Measurements from ENCODE around the gene HSPH1. TPM values are rescaled to one million over a fixed set of nuclear protein-coding genes. Genes with fewer than 3 reads are reported as not detected.

Gene HSPH1
- total RNA-seq, 1 experiment from 2014 or later: 145 TPM

- Histone ChIP-seq H3K27me3 (ENCODE audit: control insufficient read depth, insufficient read depth, low read length) (no peaks in the 10 kb centered on the region), H3K4me1 (ENCODE audit: control insufficient read depth, insufficient read depth, low read length) (no peaks in the 10 kb centered on the region), H3K4me3 (ENCODE audit: low read depth in 2 of 2, low read length in 2 of 2) (no peak overlapping the region), H3K9me3 (ENCODE audit: control insufficient read depth, insufficient read depth, low read depth, low read length) (no peaks in the 10 kb centered on the region), H3K27ac (ENCODE audit: low read length) (no peak overlapping the region), H3K36me3 (ENCODE audit: control insufficient read depth, insufficient read depth, low read length) (no peaks in the 10 kb centered on the region)
- ChIA-PET CTCF (no interaction called here), POLR2A (no interaction called here)
- DNase-seq (ENCODE audit: low read depth, low spot score) (no peak), ATAC-seq (no peak)
- in situ Hi-C loops (cut with HindIII; ENCODE audit: low pct_unique_long_range_greater_than_20kb, low sequenced_read_pairs) (no loop called here), intact Hi-C loops (cut with micrococcal nuclease; ENCODE audit: unreplicated experiment) (no loop called here)
- BruUV-seq (replicated peaks): no TSS peak
- TF ChIP-seq POLR2AphosphoS5 (IDR thresholded peaks at IDR 0.05; ENCODE audit: low read depth, low read length): no peak
- no peak for TF ChIP-seq TCF7L2 (IDR thresholded peaks at IDR 0.05; ENCODE audit: low read depth, low read length)
- no peak for TF ChIP-seq REST (IDR thresholded peaks at IDR 0.05; ENCODE audit: insufficient read depth in 1 of 2, low read depth in 2 of 2, low read length in 1 of 2)
- TF ChIP-seq SIN3A (IDR thresholded peaks at IDR 0.05; ENCODE audit: borderline replicate concordance, insufficient read depth, low read depth, low read length): no peak
- no peak for TF ChIP-seq CTCF (IDR thresholded peaks at IDR 0.05)
Observed at GRCh38 chr13:31102905-31103304, 58.8 kb downstream of the HSPH1 start.

- POLR2A ChIA-PET: no interaction called here
- in situ Hi-C loops (cut with HindIII; ENCODE audit: low pct_unique_long_range_greater_than_20kb, low sequenced_read_pairs) (no loop called here), intact Hi-C loops (cut with micrococcal nuclease; ENCODE audit: unreplicated experiment) (no loop called here)
- Histone ChIP-seq H3K36me3 (ENCODE audit: control insufficient read depth, insufficient read depth, low read length) (no peaks in the 10 kb centered on the region), H3K4me1 (ENCODE audit: control insufficient read depth, insufficient read depth, low read length) (no peaks in the 10 kb centered on the region), H3K4me3 (ENCODE audit: low read depth in 2 of 2, low read length in 2 of 2) (no peak overlapping the region), H3K27ac (ENCODE audit: low read length) (no peak overlapping the region), H3K9me3 (ENCODE audit: control insufficient read depth, insufficient read depth, low read depth, low read length) (no peaks in the 10 kb centered on the region), H3K27me3 (ENCODE audit: control insufficient read depth, insufficient read depth, low read length) (no peaks in the 10 kb centered on the region)
- DNase-seq (ENCODE audit: low read depth, low spot score): no peak
- no peak for TF ChIP-seq CTCF (IDR thresholded peaks at IDR 0.05)
- TF ChIP-seq TCF7L2 (IDR thresholded peaks at IDR 0.05; ENCODE audit: low read depth, low read length): no peak
- TF ChIP-seq REST (IDR thresholded peaks at IDR 0.05; ENCODE audit: insufficient read depth in 1 of 2, low read depth in 2 of 2, low read length in 1 of 2): no peak
- ATAC-seq: no peak
- BruUV-seq (replicated peaks): no TSS peak
- CTCF ChIA-PET: no interaction called here
Observed at GRCh38 chr13:31101472-31102170, 60.1 kb downstream of the HSPH1 start.

Measured in Panc1 (cell line).